HepG2 (cell line): ENCODE measurements around the gene KMT5C. TPM values are rescaled to one million over a fixed set of nuclear protein-coding genes. Genes with fewer than 3 reads are reported as not detected.

Experiments
- HOXA3 ChIP-seq: sonication (generic); formaldehyde crosslinking; IDR thresholded peaks from 2 replicates; pipeline ENCODE4 v1.5.0; 2020; ENCODE audit warnings: missing genetic modification reagents
- NR2F2 ChIP-seq: IDR thresholded peaks from 2 replicates; pipeline ENCODE4 v1.6.1; 2012; ENCODE audit warnings: low read depth, inconsistent platforms, borderline replicate concordance
- ONECUT2 ChIP-seq: sonication (generic); formaldehyde crosslinking; IDR thresholded peaks from 2 replicates; pipeline ENCODE4 v1.4.0; 2020; ENCODE audit warnings: missing genetic modification reagents
- SRY ChIP-seq: sonication (generic); formaldehyde crosslinking; IDR thresholded peaks from 2 replicates; pipeline ENCODE4 v1.8.0; 2022; ENCODE audit warnings: mild to moderate bottlenecking, missing genetic modification reagents
- XRCC5 ChIP-seq: fragments of 200-400 bp; formaldehyde crosslinking; optimal IDR thresholded peaks from 2 replicates; pipeline ENCODE3; 2017; ENCODE audit warnings: mild to moderate bottlenecking, low read length
- ZBTB7B ChIP-seq: sonication (generic); formaldehyde crosslinking; IDR thresholded peaks from 2 replicates; pipeline ENCODE4 v1.4.0; 2020; ENCODE audit warnings: missing genetic modification reagents
- ZFY ChIP-seq: sonication (generic); formaldehyde crosslinking; IDR thresholded peaks from 2 replicates; pipeline ENCODE4 v1.4.0; 2020; ENCODE audit warnings: missing genetic modification reagents
- ZNF180 ChIP-seq: sonication (generic); formaldehyde crosslinking; IDR thresholded peaks from 2 replicates; pipeline ENCODE4 v1.4.0; 2020; ENCODE audit warnings: low read depth, missing genetic modification reagents, borderline replicate concordance
- ZNF530 ChIP-seq: sonication (generic); formaldehyde crosslinking; IDR thresholded peaks from 2 replicates; pipeline ENCODE4 v1.5.0; 2020; ENCODE audit warnings: low read depth, mild to moderate bottlenecking, missing genetic modification reagents
- polyA plus RNA-seq, 8 experiments: library from polyadenylated mRNA; depleted of rRNA in 3 of 8; stranded (reverse) in 7 of 8; unstranded in 1 of 8; fragments of >200 nt; fragmentation: Illumina TruSeq in 4 of 8; extraction: Trizol in 4 of 8; gene quantifications; 2 replicates each; pipeline versions ENCODE4 v1.2.1 to v1.2.3, GENCODE V29; 2011 to 2016; ENCODE audit warnings: low read depth in 4 of 8, missing spikeins in 1 of 8, mixed read lengths in 1 of 8; ENCODE audit not compliant: insufficient read depth in 1 of 8
- total RNA-seq, 5 experiments: library from RNA; depleted of rRNA; stranded (reverse); fragments of >200 nt; fragmentation: Illumina TruSeq; extraction: Trizol; gene quantifications; 2 replicates each; pipeline ENCODE4 v1.2.3, GENCODE V29; 2016; ENCODE audit warnings: low read depth in 1 of 5
- TF ChIP-seq, protein P1 (sequence below): sonication (generic); formaldehyde crosslinking; IDR thresholded peaks from 2 replicates; pipeline ENCODE4 v1.4.0; 2020; ENCODE audit warnings: low read depth, missing genetic modification reagents
- TF ChIP-seq, protein P2 (sequence below): sonication (generic); formaldehyde crosslinking; IDR thresholded peaks from 2 replicates; pipeline ENCODE4 v1.4.0; 2020; ENCODE audit warnings: mild to moderate bottlenecking, missing genetic modification reagents, borderline replicate concordance
- TF ChIP-seq, protein P3 (sequence below): IDR thresholded peaks from 2 replicates; pipeline ENCODE4 v1.6.1; 2016; ENCODE audit warnings: low read depth
- TF ChIP-seq, protein P4 (sequence below), 2 experiments: sonication (generic) in 1 of 2; formaldehyde crosslinking in 1 of 2; IDR thresholded peaks; 2 replicates each; pipeline versions ENCODE4 v1.4.0 to v1.6.1; 2016 to 2020; ENCODE audit warnings: borderline replicate concordance in 1 of 2, low read depth in 1 of 2, mild to moderate bottlenecking in 1 of 2, missing genetic modification reagents in 1 of 2
- TF ChIP-seq, protein P5 (sequence below): sonication (generic); formaldehyde crosslinking; IDR thresholded peaks from 2 replicates; pipeline ENCODE4 v1.5.0; 2020; ENCODE audit warnings: mild to moderate bottlenecking, missing genetic modification reagents

Gene KMT5C
- total and polyA plus RNA-seq, 2 of the 13 experiments (the other 11 are each of a cell fraction or from before 2014, with no cell fraction given) = 5.5 to 9.0 TPM

DNA sequence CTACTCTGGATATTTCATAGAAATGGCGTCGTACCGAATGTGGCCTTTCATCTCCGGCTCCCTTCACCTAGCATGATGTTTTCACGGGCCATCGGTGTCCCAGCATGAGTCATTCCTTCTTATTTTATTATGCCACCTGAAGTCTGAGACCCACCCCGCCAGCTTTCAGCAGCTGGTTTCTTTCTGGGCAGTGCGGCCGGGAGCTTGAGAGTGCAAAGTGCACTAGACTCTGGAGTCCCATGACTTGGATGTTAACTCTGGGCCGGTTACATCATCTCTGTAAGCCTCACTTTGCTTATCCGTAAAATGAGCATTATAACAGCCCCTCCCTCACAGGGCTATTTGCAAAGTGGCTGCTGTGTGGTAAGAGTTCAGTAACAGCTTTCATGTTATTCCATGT lies 5.8 kb upstream of the KMT5C start (continued):
- TF ChIP-seq, protein P1, sequence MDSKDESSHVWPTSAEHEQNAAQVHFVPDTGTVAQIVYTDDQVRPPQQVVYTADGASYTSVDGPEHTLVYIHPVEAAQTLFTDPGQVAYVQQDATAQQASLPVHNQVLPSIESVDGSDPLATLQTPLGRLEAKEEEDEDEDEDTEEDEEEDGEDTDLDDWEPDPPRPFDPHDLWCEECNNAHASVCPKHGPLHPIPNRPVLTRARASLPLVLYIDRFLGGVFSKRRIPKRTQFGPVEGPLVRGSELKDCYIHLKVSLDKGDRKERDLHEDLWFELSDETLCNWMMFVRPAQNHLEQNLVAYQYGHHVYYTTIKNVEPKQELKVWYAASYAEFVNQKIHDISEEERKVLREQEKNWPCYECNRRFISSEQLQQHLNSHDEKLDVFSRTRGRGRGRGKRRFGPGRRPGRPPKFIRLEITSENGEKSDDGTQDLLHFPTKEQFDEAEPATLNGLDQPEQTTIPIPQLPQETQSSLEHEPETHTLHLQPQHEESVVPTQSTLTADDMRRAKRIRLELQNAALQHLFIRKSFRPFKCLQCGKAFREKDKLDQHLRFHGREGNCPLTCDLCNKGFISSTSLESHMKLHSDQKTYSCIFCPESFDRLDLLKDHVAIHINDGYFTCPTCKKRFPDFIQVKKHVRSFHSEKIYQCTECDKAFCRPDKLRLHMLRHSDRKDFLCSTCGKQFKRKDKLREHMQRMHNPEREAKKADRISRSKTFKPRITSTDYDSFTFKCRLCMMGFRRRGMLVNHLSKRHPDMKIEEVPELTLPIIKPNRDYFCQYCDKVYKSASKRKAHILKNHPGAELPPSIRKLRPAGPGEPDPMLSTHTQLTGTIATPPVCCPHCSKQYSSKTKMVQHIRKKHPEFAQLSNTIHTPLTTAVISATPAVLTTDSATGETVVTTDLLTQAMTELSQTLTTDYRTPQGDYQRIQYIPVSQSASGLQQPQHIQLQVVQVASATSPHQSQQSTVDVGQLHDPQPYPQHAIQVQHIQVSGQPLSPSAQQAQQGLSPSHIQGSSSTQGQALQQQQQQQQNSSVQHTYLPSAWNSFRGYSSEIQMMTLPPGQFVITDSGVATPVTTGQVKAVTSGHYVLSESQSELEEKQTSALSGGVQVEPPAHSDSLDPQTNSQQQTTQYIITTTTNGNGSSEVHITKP (CRISPR knock-in tag) = 0 out of 2 replicates have a peak, but pooled peaks have one; percentile 47
- no peak for TF ChIP-seq SRY (CRISPR knock-in tag)
- TF ChIP-seq ONECUT2 (CRISPR knock-in tag) = no peak
- TF ChIP-seq, protein P2, sequence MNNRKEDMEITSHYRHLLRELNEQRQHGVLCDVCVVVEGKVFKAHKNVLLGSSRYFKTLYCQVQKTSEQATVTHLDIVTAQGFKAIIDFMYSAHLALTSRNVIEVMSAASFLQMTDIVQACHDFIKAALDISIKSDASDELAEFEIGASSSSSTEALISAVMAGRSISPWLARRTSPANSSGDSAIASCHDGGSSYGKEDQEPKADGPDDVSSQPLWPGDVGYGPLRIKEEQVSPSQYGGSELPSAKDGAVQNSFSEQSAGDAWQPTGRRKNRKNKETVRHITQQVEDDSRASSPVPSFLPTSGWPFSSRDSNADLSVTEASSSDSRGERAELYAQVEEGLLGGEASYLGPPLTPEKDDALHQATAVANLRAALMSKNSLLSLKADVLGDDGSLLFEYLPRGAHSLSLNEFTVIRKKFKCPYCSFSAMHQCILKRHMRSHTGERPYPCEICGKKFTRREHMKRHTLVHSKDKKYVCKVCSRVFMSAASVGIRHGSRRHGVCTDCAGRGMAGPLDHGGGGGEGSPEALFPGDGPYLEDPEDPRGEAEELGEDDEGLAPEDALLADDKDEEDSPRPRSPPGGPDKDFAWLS = no peak
- no peak for TF ChIP-seq XRCC5
- peak; percentile 42 for TF ChIP-seq ZFY (CRISPR knock-in tag)
- no peak for TF ChIP-seq ZBTB7B (CRISPR knock-in tag)
- no peak for TF ChIP-seq ZNF180
- TF ChIP-seq, protein P3, sequence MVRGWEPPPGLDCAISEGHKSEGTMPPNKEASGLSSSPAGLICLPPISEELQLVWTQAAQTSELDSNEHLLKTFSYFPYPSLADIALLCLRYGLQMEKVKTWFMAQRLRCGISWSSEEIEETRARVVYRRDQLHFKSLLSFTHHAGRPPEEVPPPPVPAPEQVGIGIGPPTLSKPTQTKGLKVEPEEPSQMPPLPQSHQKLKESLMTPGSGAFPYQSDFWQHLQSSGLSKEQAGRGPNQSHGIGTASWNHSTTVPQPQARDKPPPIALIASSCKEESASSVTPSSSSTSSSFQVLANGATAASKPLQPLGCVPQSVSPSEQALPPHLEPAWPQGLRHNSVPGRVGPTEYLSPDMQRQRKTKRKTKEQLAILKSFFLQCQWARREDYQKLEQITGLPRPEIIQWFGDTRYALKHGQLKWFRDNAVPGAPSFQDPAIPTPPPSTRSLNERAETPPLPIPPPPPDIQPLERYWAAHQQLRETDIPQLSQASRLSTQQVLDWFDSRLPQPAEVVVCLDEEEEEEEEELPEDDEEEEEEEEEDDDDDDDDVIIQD (CRISPR knock-in tag) = peak; percentile 22; the same call in 1 of the 2 replicates
- TF ChIP-seq ZNF530 = no peak
- TF ChIP-seq NR2F2 = no peak
- TF ChIP-seq, protein P4, sequence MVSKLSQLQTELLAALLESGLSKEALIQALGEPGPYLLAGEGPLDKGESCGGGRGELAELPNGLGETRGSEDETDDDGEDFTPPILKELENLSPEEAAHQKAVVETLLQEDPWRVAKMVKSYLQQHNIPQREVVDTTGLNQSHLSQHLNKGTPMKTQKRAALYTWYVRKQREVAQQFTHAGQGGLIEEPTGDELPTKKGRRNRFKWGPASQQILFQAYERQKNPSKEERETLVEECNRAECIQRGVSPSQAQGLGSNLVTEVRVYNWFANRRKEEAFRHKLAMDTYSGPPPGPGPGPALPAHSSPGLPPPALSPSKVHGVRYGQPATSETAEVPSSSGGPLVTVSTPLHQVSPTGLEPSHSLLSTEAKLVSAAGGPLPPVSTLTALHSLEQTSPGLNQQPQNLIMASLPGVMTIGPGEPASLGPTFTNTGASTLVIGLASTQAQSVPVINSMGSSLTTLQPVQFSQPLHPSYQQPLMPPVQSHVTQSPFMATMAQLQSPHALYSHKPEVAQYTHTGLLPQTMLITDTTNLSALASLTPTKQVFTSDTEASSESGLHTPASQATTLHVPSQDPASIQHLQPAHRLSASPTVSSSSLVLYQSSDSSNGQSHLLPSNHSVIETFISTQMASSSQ (IDR thresholded peaks at IDR 0.05; ENCODE audit: low read depth) = no peak
- TF ChIP-seq, protein P4 (CRISPR knock-in tag; IDR thresholded peaks at IDR 0.05; ENCODE audit: borderline replicate concordance) = 0 out of 2 replicates have a peak, but pooled peaks have one; percentile 46
- TF ChIP-seq, protein P5, sequence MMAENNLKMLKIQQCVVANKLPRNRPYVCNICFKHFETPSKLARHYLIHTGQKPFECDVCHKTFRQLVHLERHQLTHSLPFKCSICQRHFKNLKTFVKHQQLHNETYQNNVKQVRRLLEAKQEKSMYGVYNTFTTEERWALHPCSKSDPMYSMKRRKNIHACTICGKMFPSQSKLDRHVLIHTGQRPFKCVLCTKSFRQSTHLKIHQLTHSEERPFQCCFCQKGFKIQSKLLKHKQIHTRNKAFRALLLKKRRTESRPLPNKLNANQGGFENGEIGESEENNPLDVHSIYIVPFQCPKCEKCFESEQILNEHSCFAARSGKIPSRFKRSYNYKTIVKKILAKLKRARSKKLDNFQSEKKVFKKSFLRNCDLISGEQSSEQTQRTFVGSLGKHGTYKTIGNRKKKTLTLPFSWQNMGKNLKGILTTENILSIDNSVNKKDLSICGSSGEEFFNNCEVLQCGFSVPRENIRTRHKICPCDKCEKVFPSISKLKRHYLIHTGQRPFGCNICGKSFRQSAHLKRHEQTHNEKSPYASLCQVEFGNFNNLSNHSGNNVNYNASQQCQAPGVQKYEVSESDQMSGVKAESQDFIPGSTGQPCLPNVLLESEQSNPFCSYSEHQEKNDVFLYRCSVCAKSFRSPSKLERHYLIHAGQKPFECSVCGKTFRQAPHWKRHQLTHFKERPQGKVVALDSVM = 0 out of 2 replicates have a peak, but pooled peaks have one; percentile 37
- TF ChIP-seq HOXA3 (CRISPR knock-in tag) = 0 out of 2 replicates have a peak, but pooled peaks have one; percentile 42
